Liver (tissue), 9 donors: Measurements from ENCODE around the gene CEND1. TPM values are rescaled to one million over a fixed set of nuclear protein-coding genes. Genes with fewer than 3 reads are reported as not detected.

ENCODE experiments used
- DNase-seq: peaks from one replicate; pipeline ENCODE4 v3.0.0-alpha.2; 2017; ENCODE audit warnings: low spot score
- H3K27ac ChIP-seq, 2 donors: one replicate each; pipeline ENCODE4 v1.7.0; 2013; ENCODE audit warnings: inconsistent platforms in 2 of 2, low read length in 2 of 2, control low read depth in 1 of 2, low read depth in 1 of 2, mild to moderate bottlenecking in 1 of 2
- H3K27me3 ChIP-seq, 4 donors: one replicate each; pipeline versions ENCODE4 v1.6.1 to v1.7.0; 2013; ENCODE audit warnings: low read length in 3 of 4, inconsistent platforms in 1 of 4, mild to moderate bottlenecking in 1 of 4, moderate library complexity in 1 of 4; ENCODE audit not compliant: control insufficient read depth in 4 of 4, insufficient read depth in 4 of 4
- H3K36me3 ChIP-seq, 4 donors: one replicate each; pipeline versions ENCODE4 v1.6.1 to v1.7.0; 2013; ENCODE audit warnings: low read length in 3 of 4, mild to moderate bottlenecking in 3 of 4, low read depth in 1 of 4, moderate library complexity in 1 of 4; ENCODE audit not compliant: control insufficient read depth in 4 of 4, insufficient read depth in 3 of 4
- H3K4me1 ChIP-seq, 4 donors: one replicate each; pipeline versions ENCODE4 v1.6.1 to v1.7.0; 2013; ENCODE audit warnings: low read length in 3 of 4, mild to moderate bottlenecking in 3 of 4, moderate library complexity in 1 of 4; ENCODE audit not compliant: control insufficient read depth in 4 of 4, insufficient read depth in 4 of 4
- H3K4me3 ChIP-seq, 3 donors: one replicate each; pipeline versions ENCODE4 v1.6.1 to v1.7.0; 2013; ENCODE audit warnings: low read length in 3 of 3, control low read depth in 1 of 3, low read depth in 1 of 3, mild to moderate bottlenecking in 1 of 3
- H3K9ac ChIP-seq, 2 donors: one replicate each; pipeline ENCODE4 v1.7.0; 2013; ENCODE audit warnings: low read length in 2 of 2, mild to moderate bottlenecking in 2 of 2, moderate library complexity in 2 of 2, control low read depth in 1 of 2, low read depth in 1 of 2
- H3K9me3 ChIP-seq, 4 donors: one replicate each; pipeline versions ENCODE4 v1.6.1 to v1.7.0; 2013; ENCODE audit warnings: low read length in 3 of 4; ENCODE audit not compliant: control insufficient read depth in 4 of 4
- ATF3 ChIP-seq: IDR thresholded peaks from 2 replicates; pipeline ENCODE4 v1.6.1; 2016; ENCODE audit warnings: antibody characterized with exemption
- CTCF ChIP-seq: fragments of 150-350 bp; IDR thresholded peaks from 2 replicates; pipeline ENCODE4 v1.5.1; 2017; ENCODE audit warnings: improper control_type of control experiment, low read depth, low read length; ENCODE audit not compliant: missing input control
- EGR1 ChIP-seq, 2 donors: IDR thresholded peaks; 2 replicates each; pipeline ENCODE4 v1.6.1; 2016 to 2018; ENCODE audit warnings: antibody characterized with exemption in 2 of 2, low read depth in 2 of 2
- FOXA1 ChIP-seq: IDR thresholded peaks from 2 replicates; pipeline ENCODE4 v1.6.1; 2016; ENCODE audit warnings: antibody characterized with exemption
- FOXA2 ChIP-seq: IDR thresholded peaks from 2 replicates; pipeline ENCODE4 v1.6.1; 2016; ENCODE audit warnings: antibody characterized with exemption
- GABPA ChIP-seq, 2 donors: IDR thresholded peaks in 1 of 2; conservative IDR thresholded peaks in 1 of 2; 2 replicates each; pipeline ENCODE4 v1.6.1; 2016; ENCODE audit warnings: antibody characterized with exemption in 2 of 2, mild to moderate bottlenecking in 1 of 2, moderate library complexity in 1 of 2
- HNF4A ChIP-seq, 2 donors: conservative IDR thresholded peaks; 2 replicates each; pipeline ENCODE4 v1.6.1; 2016; ENCODE audit warnings: antibody characterized with exemption in 2 of 2, mild to moderate bottlenecking in 2 of 2
- HNF4G ChIP-seq: IDR thresholded peaks from 2 replicates; pipeline ENCODE4 v1.6.1; 2016; ENCODE audit warnings: antibody characterized with exemption
- JUND ChIP-seq, 2 donors: IDR thresholded peaks; 2 replicates each; pipeline ENCODE4 v1.6.1; 2016; ENCODE audit warnings: antibody characterized with exemption in 2 of 2
- NR2F2 ChIP-seq: IDR thresholded peaks from 2 replicates; pipeline ENCODE4 v1.6.1; 2016; ENCODE audit warnings: antibody characterized with exemption
- RAD21 ChIP-seq, 2 donors: IDR thresholded peaks; 2 replicates each; pipeline ENCODE4 v1.6.1; 2016; ENCODE audit warnings: antibody characterized with exemption in 2 of 2, mild to moderate bottlenecking in 2 of 2
- RXRA ChIP-seq, 2 donors: IDR thresholded peaks; 2 replicates each; pipeline ENCODE4 v1.6.1; 2017 to 2018; ENCODE audit warnings: antibody characterized with exemption in 2 of 2, mild to moderate bottlenecking in 1 of 2
- SP1 ChIP-seq: IDR thresholded peaks from 2 replicates; pipeline ENCODE4 v1.6.1; 2018; ENCODE audit warnings: antibody characterized with exemption, mild to moderate bottlenecking
- TAF1 ChIP-seq: conservative IDR thresholded peaks from 2 replicates; pipeline ENCODE4 v1.6.1; 2016; ENCODE audit warnings: antibody characterized with exemption, mild to moderate bottlenecking
- YY1 ChIP-seq: IDR thresholded peaks from 2 replicates; pipeline ENCODE4 v1.6.1; 2016; ENCODE audit warnings: antibody characterized with exemption, mild to moderate bottlenecking
- ZBTB33 ChIP-seq: IDR thresholded peaks from 2 replicates; pipeline ENCODE4 v1.6.1; 2016; ENCODE audit warnings: antibody characterized with exemption
- WGBS: extraction: QIAGEN DNeasy Blood & Tissue Kit; methylation state at CpG from one replicate; pipeline ENCODE4 v1.1.7; 2013; 5-methylcytosine and 5-hydroxymethylcytosine counted together
- polyA plus RNA-seq, 2 donors: library from polyadenylated mRNA; stranded (reverse) in 1 of 2; unstranded in 1 of 2; fragments of 200-250 nt in 1 of 2; fragments of >200 nt in 1 of 2; fragmentation: Nextera tagmentation in 1 of 2; extraction: Ambion mirVana in 1 of 2; gene quantifications; one replicate each; pipeline versions ENCODE4 v1.2.1 to v1.2.3, GENCODE V29; 2013 to 2015
- total RNA-seq, 2 donors: library from RNA; depleted of rRNA; stranded (reverse); fragments of >200 nt; gene quantifications; one replicate each; pipeline ENCODE4 v1.2.3, GENCODE V29; 2014
- TF ChIP-seq, protein P1 (sequence below): IDR thresholded peaks from 2 replicates; pipeline ENCODE4 v1.6.1; 2016; ENCODE audit warnings: antibody characterized with exemption, mild to moderate bottlenecking
- donor health status: healthy.
- donor health status: healthy.
- donor health status: healthy.
- donor health status: healthy.
- donor health status: healthy.

Gene CEND1
- total and polyA plus RNA-seq, 4 donors = not detected

DNA sequence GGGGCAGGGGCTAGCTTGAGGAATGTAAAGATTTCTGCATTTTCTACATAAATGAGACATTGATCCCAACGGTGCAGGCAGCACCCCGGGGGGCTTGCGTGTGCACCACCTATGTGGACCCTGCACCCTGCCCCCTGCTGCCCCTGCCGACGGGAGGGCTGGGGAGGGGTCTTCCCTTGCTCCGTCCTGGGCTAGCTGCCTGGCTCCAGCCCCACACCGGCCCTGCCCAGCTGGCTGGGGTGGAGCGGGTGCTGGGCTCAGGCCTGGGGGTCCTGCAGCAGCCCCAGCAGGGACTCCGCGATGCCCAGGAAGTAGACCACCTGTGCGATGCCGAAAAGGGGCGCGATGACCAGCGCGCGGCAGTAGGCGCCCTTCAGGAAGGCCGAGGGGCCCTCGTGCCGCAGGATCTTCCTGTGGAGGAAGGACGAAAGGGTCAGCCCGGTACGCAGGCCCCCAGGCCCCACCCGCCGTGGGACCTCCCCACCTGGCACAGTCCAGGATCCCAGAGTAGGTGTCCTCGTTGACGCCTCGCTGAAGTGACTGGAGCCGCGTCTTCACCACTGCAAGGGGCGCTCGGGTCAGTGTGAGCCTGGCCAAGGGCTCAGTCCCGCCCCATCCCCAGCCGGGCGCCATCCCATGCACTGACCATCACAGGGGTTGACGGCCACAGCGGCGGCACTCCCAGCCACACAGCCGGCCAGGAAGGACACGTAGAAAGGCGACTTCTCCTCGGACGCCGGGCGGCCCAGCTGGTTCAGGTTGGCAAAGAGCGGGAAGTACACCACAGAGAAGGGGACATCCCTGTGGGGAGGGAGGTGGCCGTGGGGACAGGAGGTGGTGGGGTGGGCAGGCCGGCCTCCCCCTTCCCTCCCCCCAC lies 2.0 kb upstream of the CEND1 start:
- Histone ChIP-seq H3K9me3 (no peaks in the 10 kb centered on the region), H3K9ac (no peak overlapping the region), H3K4me3 (no peak overlapping the region), H3K36me3 (peaks cover 0 to 10% (median 6%) of the 10 kb centered on the region in 4 donors), H3K4me1 (peaks cover 7 to 32% (median 20%) of the 10 kb centered on the region in 4 donors), H3K27ac (no peak overlapping the region), H3K27me3 (no peaks in the 10 kb centered on the region)
- DNase-seq = no peak
- WGBS = 93% methylated on average over 49 of the region's 49 CpGs
- TF ChIP-seq NR2F2 (no peak), HNF4G (no peak), RXRA (IDR thresholded peaks at IDR 0.05) (no peak), ZBTB33 (no peak), TAF1 (no peak), CTCF (no peak), FOXA1 (no peak), GABPA (IDR thresholded peaks at IDR 0.05 in 1 of 2, conservative IDR thresholded peaks at IDR 0.05 in 1 of 2) (no peak), SP1 (no peak)

DNA sequence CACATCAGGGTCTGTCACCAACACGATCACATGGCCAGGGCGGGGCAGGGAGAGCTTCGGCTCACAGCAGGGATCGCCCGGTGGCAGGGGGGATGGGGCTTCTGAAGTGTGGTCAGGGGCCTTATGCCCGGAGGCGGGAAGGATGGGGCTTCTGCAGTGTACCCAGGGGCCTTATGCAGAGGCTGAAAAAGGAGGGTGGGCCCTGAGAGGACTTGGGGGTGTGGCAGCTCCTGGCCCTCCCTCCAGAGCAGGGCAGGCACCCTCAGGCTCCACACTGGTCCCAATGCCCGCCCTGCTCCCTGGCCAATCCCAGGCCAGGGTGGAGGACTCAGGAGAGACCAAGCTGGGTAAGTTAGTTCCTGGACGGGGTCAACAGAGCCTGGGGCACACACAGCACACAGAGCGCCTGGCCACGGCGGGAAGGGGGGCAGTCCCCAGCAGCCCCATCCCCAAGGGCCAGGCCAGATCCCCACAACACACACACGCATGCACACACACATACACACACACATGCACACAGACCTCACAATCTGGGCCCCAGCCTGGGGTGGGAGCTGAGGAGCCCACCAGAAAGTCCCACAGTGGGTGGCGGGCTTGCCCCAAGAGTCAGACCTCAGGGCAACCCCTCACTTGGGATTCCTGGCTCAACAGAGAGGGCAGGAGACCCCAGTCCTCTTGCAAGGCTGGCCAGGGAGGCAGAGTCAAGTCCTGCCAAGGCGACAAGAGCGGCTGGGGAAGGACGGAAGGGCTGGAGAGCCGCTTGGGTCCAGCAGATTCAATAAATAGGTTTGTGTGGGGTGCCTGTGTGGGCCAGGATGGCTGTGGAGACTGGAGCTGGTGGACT lies 1.1 kb upstream of the CEND1 start:
- no peak overlapping the region for H3K27ac ChIP-seq
- H3K36me3 ChIP-seq = peaks cover 0 to 11% (median 6%) of the 10 kb centered on the region in 4 donors
- no peak for DNase-seq
- H3K27me3 ChIP-seq = no peaks in the 10 kb centered on the region
- H3K4me3 ChIP-seq = no peak overlapping the region
- 70% methylated on average over 18 of the region's 18 CpGs for WGBS
- H3K9me3 ChIP-seq = no peaks in the 10 kb centered on the region
- H3K4me1 ChIP-seq = peaks cover 4 to 24% (median 13%) of the 10 kb centered on the region in 4 donors
- H3K9ac ChIP-seq = no peak overlapping the region
- TF ChIP-seq HNF4G = no peak
- TF ChIP-seq RXRA (IDR thresholded peaks at IDR 0.05) = no peak
- TF ChIP-seq, protein P1, sequence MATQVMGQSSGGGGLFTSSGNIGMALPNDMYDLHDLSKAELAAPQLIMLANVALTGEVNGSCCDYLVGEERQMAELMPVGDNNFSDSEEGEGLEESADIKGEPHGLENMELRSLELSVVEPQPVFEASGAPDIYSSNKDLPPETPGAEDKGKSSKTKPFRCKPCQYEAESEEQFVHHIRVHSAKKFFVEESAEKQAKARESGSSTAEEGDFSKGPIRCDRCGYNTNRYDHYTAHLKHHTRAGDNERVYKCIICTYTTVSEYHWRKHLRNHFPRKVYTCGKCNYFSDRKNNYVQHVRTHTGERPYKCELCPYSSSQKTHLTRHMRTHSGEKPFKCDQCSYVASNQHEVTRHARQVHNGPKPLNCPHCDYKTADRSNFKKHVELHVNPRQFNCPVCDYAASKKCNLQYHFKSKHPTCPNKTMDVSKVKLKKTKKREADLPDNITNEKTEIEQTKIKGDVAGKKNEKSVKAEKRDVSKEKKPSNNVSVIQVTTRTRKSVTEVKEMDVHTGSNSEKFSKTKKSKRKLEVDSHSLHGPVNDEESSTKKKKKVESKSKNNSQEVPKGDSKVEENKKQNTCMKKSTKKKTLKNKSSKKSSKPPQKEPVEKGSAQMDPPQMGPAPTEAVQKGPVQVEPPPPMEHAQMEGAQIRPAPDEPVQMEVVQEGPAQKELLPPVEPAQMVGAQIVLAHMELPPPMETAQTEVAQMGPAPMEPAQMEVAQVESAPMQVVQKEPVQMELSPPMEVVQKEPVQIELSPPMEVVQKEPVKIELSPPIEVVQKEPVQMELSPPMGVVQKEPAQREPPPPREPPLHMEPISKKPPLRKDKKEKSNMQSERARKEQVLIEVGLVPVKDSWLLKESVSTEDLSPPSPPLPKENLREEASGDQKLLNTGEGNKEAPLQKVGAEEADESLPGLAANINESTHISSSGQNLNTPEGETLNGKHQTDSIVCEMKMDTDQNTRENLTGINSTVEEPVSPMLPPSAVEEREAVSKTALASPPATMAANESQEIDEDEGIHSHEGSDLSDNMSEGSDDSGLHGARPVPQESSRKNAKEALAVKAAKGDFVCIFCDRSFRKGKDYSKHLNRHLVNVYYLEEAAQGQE = no peak
- no peak for TF ChIP-seq FOXA2
- no peak for TF ChIP-seq HNF4A (conservative IDR thresholded peaks at IDR 0.05)
- TF ChIP-seq NR2F2 = no peak
- TF ChIP-seq TAF1 = no peak
- TF ChIP-seq CTCF = no peak
- TF ChIP-seq RAD21 (IDR thresholded peaks at IDR 0.05) = no peak
- no peak for TF ChIP-seq ZBTB33
- no peak for TF ChIP-seq YY1
- no peak for TF ChIP-seq SP1
- TF ChIP-seq JUND (IDR thresholded peaks at IDR 0.05) = no peak
- no peak for TF ChIP-seq GABPA (IDR thresholded peaks at IDR 0.05 in 1 of 2, conservative IDR thresholded peaks at IDR 0.05 in 1 of 2)
- no peak for TF ChIP-seq FOXA1
- TF ChIP-seq EGR1 (IDR thresholded peaks at IDR 0.05; ENCODE audit: low read depth in 2 of 2) = no peak
- no peak for TF ChIP-seq ATF3
